K562 (cell line): ENCODE results near the gene ZNF474. TPM values are rescaled to one million over a fixed set of nuclear protein-coding genes. Genes with fewer than 3 reads are reported as not detected.
A peak's percentile ranks its signal among the peaks of the same experiment; 100 is the strongest.

ENCODE experiments used
- ARID2 ChIP-seq: fragments of 450-650 bp; IDR thresholded peaks from 2 replicates; pipeline ENCODE4 v1.6.1; 2017; ENCODE audit warnings: antibody characterized with exemption, mild to moderate bottlenecking
- CREB1 ChIP-seq, 2 experiments: sonication (generic) in 1 of 2; formaldehyde crosslinking in 1 of 2; IDR thresholded peaks; 2 replicates each; pipeline versions ENCODE4 v1.6.1 to v1.8.0; 2012 to 2022; ENCODE audit warnings: inconsistent platforms in 1 of 2, mild to moderate bottlenecking in 1 of 2, missing genetic modification reagents in 1 of 2, moderate library complexity in 1 of 2
- CXXC5 ChIP-seq: fragments of 250-450 bp; sonication (Bioruptor Pico); IDR thresholded peaks from 2 replicates; pipeline ENCODE4 v1.8.0; 2022; ENCODE audit warnings: inconsistent platforms, mild to moderate bottlenecking, moderate library complexity
- FOSL1 ChIP-seq: fragments of 200-800 bp; sonication (Bioruptor generic); conservative IDR thresholded peaks from 2 replicates; pipeline ENCODE4 v1.6.1; 2016; ENCODE audit warnings: missing genetic modification characterization, missing compliant biosample characterization
- GABPB2 ChIP-seq: fragments of 250-450 bp; sonication (Bioruptor Pico); conservative IDR thresholded peaks from 2 replicates; pipeline ENCODE4 v1.5.1; 2021; ENCODE audit warnings: mild to moderate bottlenecking
- KAT7 ChIP-seq: sonication (generic); formaldehyde crosslinking; IDR thresholded peaks from 2 replicates; pipeline ENCODE4 v1.8.0; 2022; ENCODE audit warnings: missing genetic modification reagents, mild to moderate bottlenecking, borderline replicate concordance
- MNT ChIP-seq, 2 experiments: fragments of 450-650 bp; conservative IDR thresholded peaks; 2 replicates each; pipeline ENCODE4 v1.6.1; 2017; ENCODE audit warnings: mild to moderate bottlenecking in 2 of 2, moderate library complexity in 2 of 2
- MXI1 ChIP-seq: IDR thresholded peaks from 2 replicates; pipeline ENCODE4 v1.6.1; 2011; ENCODE audit warnings: low read depth, mild to moderate bottlenecking, improper control_type of control experiment, low read length
- NCOR1 ChIP-seq: fragments of 450-650 bp; IDR thresholded peaks from 2 replicates; pipeline ENCODE4 v1.6.1; 2016; ENCODE audit warnings: mild to moderate bottlenecking, moderate library complexity
- NFYB ChIP-seq: IDR thresholded peaks from 2 replicates; pipeline ENCODE4 v1.6.1; 2011; ENCODE audit warnings: mild to moderate bottlenecking, moderate library complexity; ENCODE audit not compliant: insufficient read length; ENCODE audit errors: extremely low read depth
- NR0B1 ChIP-seq: fragments of 450-650 bp; IDR thresholded peaks from one replicate; pipeline ENCODE4 v1.6.1; 2018; ENCODE audit warnings: mild to moderate bottlenecking, moderate library complexity; ENCODE audit not compliant: partially characterized antibody
- PREB ChIP-seq: sonication (generic); formaldehyde crosslinking; IDR thresholded peaks from 2 replicates; pipeline ENCODE4 v1.8.1; 2023; ENCODE audit warnings: mild to moderate bottlenecking, missing genetic modification reagents
- SOX6 ChIP-seq: fragments of 450-650 bp; IDR thresholded peaks from 2 replicates; pipeline ENCODE4 v1.6.1; 2014; ENCODE audit warnings: mild to moderate bottlenecking
- SP2 ChIP-seq: IDR thresholded peaks from 2 replicates; pipeline ENCODE4 v1.6.1; 2011; ENCODE audit warnings: mild to moderate bottlenecking, low read depth, low read length, moderate library complexity; ENCODE audit not compliant: poor library complexity, severe bottlenecking; ENCODE audit errors: extremely low read depth
- SPI1 ChIP-seq: IDR thresholded peaks from 2 replicates; pipeline ENCODE4 v1.6.1; 2011; ENCODE audit warnings: low read depth, low read length, control low read depth, borderline replicate concordance
- TCF3 ChIP-seq: sonication (generic); formaldehyde crosslinking; IDR thresholded peaks from 2 replicates; pipeline ENCODE4 v1.4.0; 2020; ENCODE audit warnings: mild to moderate bottlenecking, missing genetic modification reagents
- TEAD1 ChIP-seq, 2 experiments: fragments of 450-650 bp in 1 of 2; sonication (generic) in 1 of 2; formaldehyde crosslinking; IDR thresholded peaks; 2 replicates each; pipeline versions ENCODE4 v1.4.0 to v1.8.0; 2020 to 2022; ENCODE audit warnings: mild to moderate bottlenecking in 2 of 2, missing genetic modification reagents in 1 of 2
- TEAD4 ChIP-seq, 2 experiments: sonication (generic) in 1 of 2; formaldehyde crosslinking in 1 of 2; IDR thresholded peaks; 2 replicates each; pipeline versions ENCODE4 v1.6.1 to v1.8.0; 2012 to 2022; ENCODE audit warnings: borderline replicate concordance in 1 of 2, inconsistent platforms in 1 of 2, low read length in 1 of 2, mild to moderate bottlenecking in 1 of 2, missing genetic modification reagents in 1 of 2
- TRIM24 ChIP-seq, 2 experiments: fragments of 450-650 bp; IDR thresholded peaks; 2 replicates each; pipeline ENCODE4 v1.6.1; 2016
- TSC22D4 ChIP-seq: fragments of 450-650 bp; IDR thresholded peaks from 2 replicates; pipeline ENCODE4 v1.6.1; 2016; ENCODE audit warnings: missing genetic modification characterization, missing biosample characterization, control low read depth
- ZNF280A ChIP-seq: fragments of 450-650 bp; IDR thresholded peaks from 2 replicates; pipeline ENCODE4 v1.6.1; 2018; ENCODE audit warnings: mild to moderate bottlenecking, low read depth; ENCODE audit not compliant: partially characterized antibody
- ZNF830 ChIP-seq: fragments of 250-450 bp; sonication (Bioruptor Pico); IDR thresholded peaks from 2 replicates; pipeline ENCODE4 v1.5.0; 2021; ENCODE audit warnings: mild to moderate bottlenecking
- ZSCAN29 ChIP-seq: fragments of 450-650 bp; IDR thresholded peaks from 2 replicates; pipeline ENCODE4 v1.6.1; 2017
- polyA plus RNA-seq, 8 experiments: library from polyadenylated mRNA; depleted of rRNA in 4 of 8; stranded (reverse) in 5 of 8; unstranded in 3 of 8; fragments of >200 nt; fragmentation: Nextera tagmentation in 2 of 8; fragmentation: Illumina TruSeq in 1 of 8; extraction: Ambion mirVana in 2 of 8; extraction: Trizol in 1 of 8; gene quantifications; 2 replicates each; pipeline versions ENCODE4 v1.2.1 to v1.2.3, GENCODE V29; 2011 to 2014; ENCODE audit warnings: inconsistent platforms in 1 of 8, missing spikeins in 1 of 8
- total RNA-seq, 7 experiments: library from RNA; depleted of rRNA in 6 of 7; stranded (reverse); fragments of >200 nt in 6 of 7; fragmentation: Illumina TruSeq in 2 of 7; extraction: Trizol in 2 of 7; gene quantifications; 2 replicates each; pipeline versions ENCODE4 v1.2.1 to v1.2.3, GENCODE V29; 2011 to 2021; ENCODE audit warnings: low replicate concordance in 1 of 7

The ZNF474 gene
- total and polyA plus RNA-seq, 9 of the 15 experiments (the other 6 are each of a cell fraction or from before 2014, with no cell fraction given) = 0.16 to 0.62 (median 0.39) TPM

- TF ChIP-seq TRIM24 (IDR thresholded peaks at IDR 0.05) (peak in 1 of 2 experiments; percentile 56; a peak in 1 of 4 replicates), PREB (CRISPR knock-in tag) (no peak), NCOR1 (peak; percentile 84), NR0B1 (no peak), FOSL1 (tag) (0 out of 2 replicates have a peak, but pooled peaks have one; percentile 19), ZSCAN29 (no peak), SP2 (no peak), TCF3 (CRISPR knock-in tag) (peak; percentile 70), CREB1 (IDR thresholded peaks at IDR 0.05) (no peak), CREB1 (CRISPR knock-in tag; IDR thresholded peaks at IDR 0.05) (no peak), MXI1 (no peak), KAT7 (CRISPR knock-in tag) (no peak), TEAD4 (IDR thresholded peaks at IDR 0.05; ENCODE audit: low read length) (peak; percentile 55; the same call in 1 of the 2 replicates), TEAD4 (CRISPR knock-in tag; IDR thresholded peaks at IDR 0.05; ENCODE audit: borderline replicate concordance) (no peak), SOX6 (no peak), MNT (conservative IDR thresholded peaks at IDR 0.05) (peak in 1 of 2 experiments; percentile 23; a peak in 1 of 4 replicates), SPI1 (no peak), CXXC5 (CRISPR knock-in tag) (peak; percentile 54), TSC22D4 (tag) (no peak), ARID2 (no peak), ZNF280A (no peak), GABPB2 (no peak), NFYB (no peak), TEAD1 (CRISPR knock-in tag; IDR thresholded peaks at IDR 0.05) (no peak), ZNF830 (no peak)
These were observed 20.2 kb downstream of the ZNF474 start (continued) for GRCh38 chr5:122149321-122150090.
